ENCODE data around the gene RPH3AL. TPM values are rescaled to one million over a fixed set of nuclear protein-coding genes. Genes with fewer than 3 reads are reported as not detected.

Gene RPH3AL
- total RNA-seq, 4 donors from 2014 or later, result 9.6 to 62.4 (median 41.9) TPM

- no peak for TF ChIP-seq CTCF (IDR thresholded peaks at IDR 0.05)
- no peak for TF ChIP-seq POLR2A (IDR thresholded peaks at IDR 0.05)
- TF ChIP-seq EP300 (IDR thresholded peaks at IDR 0.05), result no peak
- Histone ChIP-seq H3K27me3 (peaks cover 0 to 4% of the 10 kb centered on the region in 2 donors), H3K36me3 (peaks cover 0 to 2% (median 0%) of the 10 kb centered on the region in 3 donors), H3K4me3 (no peak overlapping the region), H3K9me3 (peaks cover 0 to 3% (median 0%) of the 10 kb centered on the region in 4 donors), H3K4me1 (no peaks in the 10 kb centered on the region), H3K27ac (no peak overlapping the region)
- WGBS, 2 donors, result 87 to 92% methylated on average over 8 to 9 of the region's 9 CpGs
- DNase-seq (ENCODE audit: low spot score in 2 of 2), result no peak
These were observed 38.5 kb downstream of the RPH3AL start for GRCh38 chr17:313911-314613.

DNA sequence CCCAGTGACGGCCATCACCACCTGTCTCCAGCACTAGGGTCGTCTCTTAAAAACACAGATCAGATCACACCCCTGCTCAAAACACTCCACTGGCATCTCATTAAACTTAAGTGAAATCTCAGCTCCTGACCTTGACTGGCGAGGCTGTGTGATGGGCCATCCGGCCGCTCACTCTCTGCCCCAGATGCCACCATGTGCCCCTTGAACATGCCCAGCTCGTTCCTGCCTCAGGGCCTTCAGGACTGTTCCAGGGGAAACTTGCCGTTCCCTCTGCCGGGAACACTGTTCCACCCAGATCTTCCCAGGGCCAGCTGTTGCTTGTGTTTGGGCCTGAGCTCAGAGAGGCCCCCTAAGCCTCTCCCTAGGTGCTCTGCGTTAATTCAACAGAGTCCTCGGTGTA is 39.4 kb downstream of the RPH3AL start:
- no peak for DNase-seq (ENCODE audit: low spot score in 2 of 2)
- H3K9me3 ChIP-seq, result peaks cover 0 to 2% (median 0%) of the 10 kb centered on the region in 4 donors
- no peak overlapping the region for H3K27ac ChIP-seq
- WGBS, 2 donors, result 77 to 90% methylated on average over 10 of the region's 10 CpGs
- no peaks in the 10 kb centered on the region for H3K36me3 ChIP-seq
- H3K4me1 ChIP-seq, result no peaks in the 10 kb centered on the region
- H3K4me3 ChIP-seq, result no peak overlapping the region
- peaks cover 0 to 4% of the 10 kb centered on the region in 2 donors for H3K27me3 ChIP-seq
- TF ChIP-seq POLR2A (IDR thresholded peaks at IDR 0.05) (no peak), EP300 (IDR thresholded peaks at IDR 0.05) (no peak), CTCF (IDR thresholded peaks at IDR 0.05) (no peak)

- Histone ChIP-seq H3K27me3 (peaks cover 0 to 4% of the 10 kb centered on the region in 2 donors), H3K9me3 (no peaks in the 10 kb centered on the region), H3K4me1 (no peaks in the 10 kb centered on the region), H3K27ac (no peak overlapping the region), H3K36me3 (no peaks in the 10 kb centered on the region), H3K4me3 (no peak overlapping the region)
- TF ChIP-seq POLR2A (IDR thresholded peaks at IDR 0.05) (no peak), CTCF (IDR thresholded peaks at IDR 0.05) (no peak), EP300 (IDR thresholded peaks at IDR 0.05) (no peak)
- 82 to 85% methylated on average over 17 to 18 of the region's 18 CpGs for WGBS, 2 donors
- DNase-seq (ENCODE audit: low spot score in 2 of 2), result no peak
These were observed 40.0 kb downstream of the RPH3AL start for GRCh38 chr17:312476-313148.

DNA sequence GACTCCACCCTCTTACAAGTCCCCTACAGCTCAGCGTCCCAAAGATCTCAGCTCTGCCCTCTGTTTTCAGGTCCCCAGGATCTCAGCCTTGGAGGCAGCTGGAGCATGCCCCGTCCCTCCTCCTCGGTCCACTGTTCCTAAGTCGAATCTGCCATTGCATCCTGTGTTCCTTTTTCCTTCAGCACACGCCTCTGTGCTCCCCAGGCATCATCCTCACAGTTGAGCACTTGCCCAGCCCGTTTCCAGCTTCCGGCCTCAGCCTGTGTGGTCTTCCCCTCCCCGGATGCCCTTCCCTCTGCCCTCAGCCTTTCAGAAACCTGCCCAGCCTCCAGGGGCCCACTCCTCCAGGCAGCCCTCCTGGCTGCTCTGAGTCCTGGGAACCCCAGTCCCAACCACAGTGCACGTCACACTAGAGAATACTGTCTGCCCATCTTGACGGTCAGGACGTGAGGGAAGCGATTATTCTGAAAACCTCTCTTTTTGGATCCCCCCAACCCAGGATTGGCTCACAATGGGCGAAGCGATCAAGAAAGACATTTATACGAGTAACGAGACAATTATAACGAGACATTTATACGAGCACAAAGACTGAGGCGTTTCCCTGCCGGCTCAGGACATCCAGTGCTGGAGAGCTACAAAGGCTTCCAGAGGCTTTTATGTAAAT is 41.4 kb downstream of the RPH3AL start:
- Histone ChIP-seq H3K4me1 (no peaks in the 10 kb centered on the region), H3K27ac (no peak overlapping the region), H3K9me3 (no peaks in the 10 kb centered on the region), H3K4me3 (no peak overlapping the region), H3K36me3 (no peaks in the 10 kb centered on the region), H3K27me3 (peaks cover 0 to 4% of the 10 kb centered on the region in 2 donors)
- DNase-seq (ENCODE audit: low spot score in 2 of 2), result no peak
- WGBS, 2 donors, result 63 to 65% methylated on average over 20 of the region's 20 CpGs
- TF ChIP-seq CTCF (IDR thresholded peaks at IDR 0.05) (no peak), EP300 (IDR thresholded peaks at IDR 0.05) (no peak), POLR2A (IDR thresholded peaks at IDR 0.05) (no peak)

All from tibial nerve (tissue), 4 donors.